IMR-90 (cell line): ENCODE measurements around the gene NT5DC3. TPM values are rescaled to one million over a fixed set of nuclear protein-coding genes. Genes with fewer than 3 reads are reported as not detected.

Experiments used
- ATAC-seq: fragments of 200-7000 bp; cut with Tn5 transposase; 2 replicates; pipeline ENCODE4 v1.9.1; 2020; ENCODE audit warnings: low read depth, mild to moderate bottlenecking, moderate library complexity
- BruUV-seq: library from RNA; stranded (reverse); fragments of 400-500 nt; replicated peaks from 2 replicates; lab custom pipeline; 2021; lab: Mats Ljungman, UMichigan
- CTCF ChIA-PET: fragments of 300-600 bp; formaldehyde crosslinking; extraction: SDS; loops from one replicate; lab custom pipeline; 2021; ENCODE audit warnings: antibody characterized with exemption; lab: Yijun Ruan, JAX
- POLR2A ChIA-PET: fragments of 300-600 bp; sonication (Branson Sonifier 250); formaldehyde crosslinking; loops from one replicate; lab custom pipeline; 2022; ENCODE audit warnings: antibody characterized with exemption; ENCODE audit not compliant: unreplicated experiment; lab: Charles Lee
- DNase-seq: peaks from one replicate; pipeline ENCODE4 v3.0.0; 2013
- H2AFZ ChIP-seq: replicated peaks from 2 replicates; pipeline ENCODE3; 2013; ENCODE audit warnings: low read length, mild to moderate bottlenecking; ENCODE audit not compliant: poor library complexity
- H2AK5ac ChIP-seq: 2 replicates; pipeline ENCODE4 v1.6.1; 2013; ENCODE audit warnings: low read depth, low read length, inconsistent platforms
- H2AK9ac ChIP-seq: replicated peaks from 2 replicates; pipeline ENCODE3; 2013; ENCODE audit warnings: mild to moderate bottlenecking, low read depth, low read length, moderate library complexity; ENCODE audit not compliant: poor library complexity
- H2BK120ac ChIP-seq: 2 replicates; pipeline ENCODE4 v1.6.1; 2013; ENCODE audit warnings: low read depth, low read length, inconsistent platforms
- H2BK15ac ChIP-seq: 3 replicates; pipeline ENCODE4 v1.6.1; 2013; ENCODE audit warnings: low read depth, low read length, inconsistent platforms
- H2BK20ac ChIP-seq: 2 replicates; pipeline ENCODE4 v1.6.1; 2013; ENCODE audit warnings: low read depth, mild to moderate bottlenecking, inconsistent platforms, low read length, moderate library complexity
- H2BK5ac ChIP-seq: 2 replicates; pipeline ENCODE4 v1.6.1; 2013; ENCODE audit warnings: mild to moderate bottlenecking, low read depth, low read length, inconsistent platforms; ENCODE audit not compliant: poor library complexity, severe bottlenecking
- H3K14ac ChIP-seq: replicated peaks from 2 replicates; pipeline ENCODE4 v1.6.1; 2013; ENCODE audit warnings: low read depth, low read length, inconsistent platforms
- H3K18ac ChIP-seq: 2 replicates; pipeline ENCODE4 v1.6.1; 2013; ENCODE audit warnings: low read depth, low read length, control low read depth
- H3K23ac ChIP-seq: 2 replicates; pipeline ENCODE4 v1.6.1; 2013; ENCODE audit warnings: low read depth, low read length, inconsistent platforms
- H3K27ac ChIP-seq: 2 replicates; pipeline ENCODE4 v1.5.1; 2013; ENCODE audit warnings: mild to moderate bottlenecking, control low read depth, low read length; ENCODE audit not compliant: insufficient read depth
- H3K27me3 ChIP-seq: 2 replicates; pipeline ENCODE4 v1.6.1; 2013; ENCODE audit warnings: low read length; ENCODE audit not compliant: control insufficient read depth, insufficient read depth
- H3K36me3 ChIP-seq: 2 replicates; pipeline ENCODE4 v1.6.1; 2013; ENCODE audit warnings: low read length, mixed read lengths; ENCODE audit not compliant: control insufficient read depth, insufficient read depth
- H3K4ac ChIP-seq: 2 replicates; pipeline ENCODE4 v1.6.1; 2013; ENCODE audit warnings: low read depth, low read length, inconsistent platforms
- H3K4me1 ChIP-seq: 2 replicates; pipeline ENCODE4 v1.6.1; 2013; ENCODE audit warnings: low read length, mixed read lengths; ENCODE audit not compliant: control insufficient read depth, insufficient read depth
- H3K4me2 ChIP-seq: 2 replicates; pipeline ENCODE4 v1.6.1; 2013; ENCODE audit warnings: low read depth, mild to moderate bottlenecking, control low read depth, low read length, moderate library complexity
- H3K4me3 ChIP-seq: 2 replicates; pipeline ENCODE4 v1.5.1; 2013; ENCODE audit warnings: low read depth, mild to moderate bottlenecking, control low read depth, low read length, moderate library complexity; ENCODE audit not compliant: insufficient read depth
- H3K56ac ChIP-seq: 2 replicates; pipeline ENCODE4 v1.6.1; 2013; ENCODE audit warnings: low read length, inconsistent platforms; ENCODE audit not compliant: insufficient read depth; ENCODE audit errors: extremely low read depth
- H3K79me1 ChIP-seq, 2 experiments: 2 replicates each; pipeline ENCODE4 v1.6.1; 2013; ENCODE audit warnings: low read length in 2 of 2, inconsistent platforms in 1 of 2, low read depth in 1 of 2
- H3K9ac ChIP-seq: 2 replicates; pipeline ENCODE4 v1.6.1; 2013; ENCODE audit warnings: low read depth, low read length, control low read depth
- H3K9me1 ChIP-seq: 2 replicates; pipeline ENCODE4 v1.6.1; 2013; ENCODE audit warnings: low read length, inconsistent platforms; ENCODE audit not compliant: insufficient read depth
- H3K9me3 ChIP-seq: 2 replicates; pipeline ENCODE4 v1.6.1; 2013; ENCODE audit warnings: low read length; ENCODE audit not compliant: control insufficient read depth, insufficient read depth
- H4K20me1 ChIP-seq: 2 replicates; pipeline ENCODE4 v1.6.1; 2013; ENCODE audit warnings: low read length, inconsistent platforms; ENCODE audit not compliant: insufficient read depth
- H4K5ac ChIP-seq: 2 replicates; pipeline ENCODE4 v1.6.1; 2013; ENCODE audit warnings: mild to moderate bottlenecking, low read depth, low read length, control low read depth
- H4K8ac ChIP-seq, 2 experiments: 2 replicates each; pipeline ENCODE4 v1.6.1; 2013; ENCODE audit warnings: low read depth in 2 of 2, low read length in 2 of 2, control low read depth in 1 of 2, inconsistent platforms in 1 of 2
- H4K91ac ChIP-seq: 2 replicates; pipeline ENCODE4 v1.6.1; 2013; ENCODE audit warnings: low read depth, low read length, inconsistent platforms; ENCODE audit not compliant: insufficient read depth
- CEBPB ChIP-seq: IDR thresholded peaks from 2 replicates; pipeline ENCODE4 v1.6.1; 2012; ENCODE audit warnings: low read depth, low read length, improper control_type of control experiment
- ELK1 ChIP-seq: fragments of 150-350 bp; IDR thresholded peaks from 2 replicates; pipeline ENCODE4 v1.6.1; 2016; ENCODE audit warnings: low read depth, mild to moderate bottlenecking, low read length, moderate library complexity, borderline replicate concordance
- FOS ChIP-seq: fragments of 150-350 bp; IDR thresholded peaks from 2 replicates; pipeline ENCODE4 v1.6.1; 2016; ENCODE audit warnings: low read depth, low read length
- MAFK ChIP-seq: IDR thresholded peaks from 2 replicates; pipeline ENCODE4 v1.6.1; 2012; ENCODE audit warnings: low read depth, low read length, improper control_type of control experiment
- MAZ ChIP-seq: IDR thresholded peaks from 2 replicates; pipeline ENCODE4 v1.6.1; 2012; ENCODE audit warnings: low read depth, mild to moderate bottlenecking, low read length, improper control_type of control experiment, moderate library complexity, borderline replicate concordance
- RCOR1 ChIP-seq: IDR thresholded peaks from 2 replicates; pipeline ENCODE4 v1.6.1; 2012; ENCODE audit warnings: mild to moderate bottlenecking, low read length, improper control_type of control experiment; ENCODE audit not compliant: insufficient replicate concordance
- SMC3 ChIP-seq: fragments of 150-350 bp; IDR thresholded peaks from 2 replicates; pipeline ENCODE4 v1.6.1; 2016; ENCODE audit warnings: low read depth, mild to moderate bottlenecking, antibody characterized with exemption, low read length, moderate library complexity
- USF2 ChIP-seq: fragments of 150-350 bp; IDR thresholded peaks from 2 replicates; pipeline ENCODE4 v1.6.1; 2017; ENCODE audit warnings: mild to moderate bottlenecking, antibody characterized with exemption, low read length, low read depth
- WGBS, 2 experiments: methylation state at CpG; one replicate each; pipeline versions ENCODE4 v1.1.5 to v1.1.7; 2013; ENCODE audit warnings: missing lambda C conversion rate in 2 of 2; ENCODE audit not compliant: insufficient read length in 1 of 2; ENCODE audit errors: extremely low coverage in 2 of 2; 5-methylcytosine and 5-hydroxymethylcytosine counted together
- dilution Hi-C: fragments of 300-500 bp; cut with HindIII; formaldehyde crosslinking; loops from one replicate; pipeline ENCODE4 v1.14.3; 2018; ENCODE audit warnings: low sequenced_read_pairs; ENCODE audit not compliant: unreplicated experiment
- in situ Hi-C: fragments of 300-500 bp; cut with MboI; formaldehyde crosslinking; loops from 3 replicates; pipeline ENCODE4 v1.14.3; 2019; ENCODE audit warnings: low sequenced_read_pairs, inconsistent platforms, mixed read lengths
- intact Hi-C: fragments of 100-400 bp; cut with micrococcal nuclease; formaldehyde crosslinking; loops from 2 replicates; pipeline ENCODE4 v1.10.0; 2022
- polyA plus RNA-seq, 3 experiments: library from polyadenylated mRNA; depleted of rRNA; stranded (reverse); fragments of >200 nt; gene quantifications; 2 replicates each; pipeline ENCODE4 v1.2.3, GENCODE V29; 2012; ENCODE audit warnings: low replicate concordance in 1 of 3
- total RNA-seq: library from RNA; depleted of rRNA; stranded (reverse); fragments of >200 nt; gene quantifications from 2 replicates; pipeline ENCODE4 v1.2.3, GENCODE V29; 2012

NT5DC3 gene
- total and polyA plus RNA-seq, 2 of the 4 experiments (the other 2 are of a cell fraction) = 7.3 to 17.6 TPM

- no peak overlapping the region for H3K56ac ChIP-seq
- H2BK15ac ChIP-seq = no peak overlapping the region
- H2BK120ac ChIP-seq = no peak overlapping the region
- H3K27me3 ChIP-seq = no peaks in the 10 kb centered on the region
- H3K4me2 ChIP-seq = no peak overlapping the region
- CTCF ChIA-PET = no interaction called here
- TF ChIP-seq ELK1 = no peak
- TF ChIP-seq FOS = no peak
- TF ChIP-seq CEBPB = no peak
- no peak for TF ChIP-seq USF2
- no peak for TF ChIP-seq MAZ
- TF ChIP-seq RCOR1 = no peak
- no peak for TF ChIP-seq SMC3
- TF ChIP-seq MAFK = no peak
- peaks cover 12% of the 10 kb centered on the region for H3K4me1 ChIP-seq
- DNase-seq = no peak
- WGBS, 2 experiments = no CpG with 5 or more reads among the region's 4 CpGs
- dilution Hi-C loops (no loop called here), in situ Hi-C loops (no loop called here), intact Hi-C loops (loop anchor here (5.0 kb wide), 1 partner anchor 33 kb away; the partner anchor contains the start of gene NT5DC3)
- H3K4ac ChIP-seq = no peak overlapping the region
- H2BK5ac ChIP-seq = no peak overlapping the region
- H3K9me1 ChIP-seq = peaks cover 21% of the 10 kb centered on the region
- no peak overlapping the region for H3K4me3 ChIP-seq
- peaks cover 6% of the 10 kb centered on the region; the same call in 1 of the 2 replicates for H4K20me1 ChIP-seq
- ATAC-seq = no peak
- no peak overlapping the region for H3K27ac ChIP-seq
- H3K9ac ChIP-seq = no peak overlapping the region
- POLR2A ChIA-PET = no interaction called here
- H3K14ac ChIP-seq = no peak overlapping the region
- H4K5ac ChIP-seq = no peak overlapping the region
- BruUV-seq = no TSS peak
- H3K23ac ChIP-seq = no peak overlapping the region
- H3K18ac ChIP-seq = no peak overlapping the region
- no peak overlapping the region for H2AK5ac ChIP-seq
- peaks cover 42 to 71% of the 10 kb centered on the region in 2 experiments for H3K79me1 ChIP-seq
- no peak overlapping the region for H4K8ac ChIP-seq
- no peak overlapping the region for H4K91ac ChIP-seq
- no peak overlapping the region for H2BK20ac ChIP-seq
- no peaks in the 10 kb centered on the region for H3K9me3 ChIP-seq
- peaks cover 6% of the 10 kb centered on the region for H3K36me3 ChIP-seq
- no peak overlapping the region for H2AK9ac ChIP-seq
- no peak overlapping the region for H2AFZ ChIP-seq
Measured at GRCh38 chr12:103809154-103809553, 31.9 kb downstream of the NT5DC3 start.
